HCT116 (cell line): ENCODE measurements around the gene ULBP2. TPM values are rescaled to one million over a fixed set of nuclear protein-coding genes. Genes with fewer than 3 reads are reported as not detected.
"Not testable (repeated sequence)": the region's sequence is repeated elsewhere in the genome, so short reads cannot be mapped to it uniquely, and the experiment has no call there.

Source experiments
- ATAC-seq: fragments of 200-7000 bp; cut with Tn5 transposase; 2 replicates; pipeline ENCODE4 v1.9.1; 2020; ENCODE audit warnings: mild to moderate bottlenecking, moderate library complexity
- BruUV-seq: library from RNA; stranded (reverse); fragments of 400-500 nt; replicated peaks from 2 replicates; lab custom pipeline; 2021; lab: Mats Ljungman, UMichigan
- CTCF ChIA-PET: fragments of 300-600 bp; sonication (Branson Sonifier 250); formaldehyde crosslinking; loops from one replicate; lab custom pipeline; 2021; ENCODE audit warnings: antibody characterized with exemption; lab: Charles Lee
- POLR2A ChIA-PET: fragments of 300-600, 350-600 bp; sonication (Branson Sonifier 250); formaldehyde crosslinking; loops from one replicate; lab custom pipeline; 2021; ENCODE audit warnings: antibody characterized with exemption; lab: Charles Lee
- RAD21 ChIA-PET, 2 experiments: fragments of 300-600 bp; sonication (Branson Sonifier 250); formaldehyde crosslinking; loops; one replicate each; lab custom pipeline; 2023; ENCODE audit warnings: low total read pairs in 2 of 2; ENCODE audit not compliant: uncharacterized antibody in 2 of 2, unreplicated experiment in 2 of 2, low non-redundant PET in 1 of 2; lab: Charles Lee
- DNase-seq: peaks from one replicate; pipeline ENCODE4 v3.0.0-alpha.2; 2010; ENCODE audit warnings: low read depth, low spot score
- H2AFZ ChIP-seq: fragments of 200-600 bp; shearing (Covaris generic), sonication (generic); 2 replicates; pipeline ENCODE4 v1.6.1; 2017; ENCODE audit warnings: low read depth, mixed run types, mixed read lengths, antibody characterized with exemption, low read length; ENCODE audit not compliant: poor library complexity, severe bottlenecking
- H3K27ac ChIP-seq: 2 replicates; pipeline ENCODE4 v1.5.1; 2012; ENCODE audit warnings: low read depth, low read length
- H3K27me3 ChIP-seq: fragments of 200-600 bp; sonication (generic); 2 replicates; pipeline ENCODE4 v1.6.1; 2016; ENCODE audit warnings: mixed run types, low read length, mixed read lengths; ENCODE audit not compliant: insufficient read depth
- H3K36me3 ChIP-seq, 2 experiments: fragments of 200-500 bp in 1 of 2; fragments of 200-600 bp in 1 of 2; sonication (Bioruptor generic) in 1 of 2; sonication (generic) in 1 of 2; 2 replicates each; pipeline versions ENCODE4 v1.5.1 to v1.6.1; 2014 to 2016; ENCODE audit warnings: low read length in 2 of 2, inconsistent platforms in 1 of 2, mixed read lengths in 1 of 2, mixed run types in 1 of 2; ENCODE audit not compliant: insufficient read depth in 2 of 2, control insufficient read depth in 1 of 2
- H3K4me1 ChIP-seq, 2 experiments: fragments of 200-600 bp in 1 of 2; sonication (generic) in 1 of 2; 2 replicates each; pipeline versions ENCODE4 v1.5.1 to v1.6.1; 2012 to 2017; ENCODE audit warnings: low read length in 2 of 2, inconsistent platforms in 1 of 2, mild to moderate bottlenecking in 1 of 2, mixed read lengths in 1 of 2, mixed run types in 1 of 2, moderate library complexity in 1 of 2; ENCODE audit not compliant: insufficient read depth in 2 of 2, control insufficient read depth in 1 of 2
- H3K4me2 ChIP-seq: fragments of 200-600 bp; sonication (generic); 2 replicates; pipeline ENCODE4 v1.6.1; 2017; ENCODE audit warnings: mixed run types, low read length, mixed read lengths
- H3K4me3 ChIP-seq, 2 experiments: fragments of 200-600 bp in 1 of 2; sonication (generic) in 1 of 2; replicated peaks in 1 of 2; 2 replicates each; pipeline ENCODE4 v1.5.1; 2011 to 2016; ENCODE audit warnings: low read length in 2 of 2, control low read depth in 1 of 2, low read depth in 1 of 2, mild to moderate bottlenecking in 1 of 2, mixed read lengths in 1 of 2, mixed run types in 1 of 2
- H3K79me2 ChIP-seq: fragments of 200-600 bp; sonication (generic); 2 replicates; pipeline ENCODE4 v1.6.1; 2017; ENCODE audit warnings: mild to moderate bottlenecking, mixed run types, low read length, moderate library complexity, mixed read lengths; ENCODE audit not compliant: insufficient read depth
- H3K9ac ChIP-seq: fragments of 200-600 bp; sonication (generic); 2 replicates; pipeline ENCODE4 v1.6.1; 2016; ENCODE audit warnings: low read length, mixed read lengths
- H3K9me2 ChIP-seq: fragments of 200-600 bp; sonication (generic), shearing (Covaris generic); 2 replicates; pipeline ENCODE4 v1.6.1; 2017; ENCODE audit warnings: mixed run types, mild to moderate bottlenecking, moderate library complexity; ENCODE audit not compliant: insufficient read depth
- H3K9me3 ChIP-seq, 2 experiments: fragments of 200-500 bp in 1 of 2; fragments of 200-600 bp in 1 of 2; sonication (Bioruptor generic) in 1 of 2; sonication (generic) in 1 of 2; 2 replicates each; pipeline ENCODE4 v1.6.1; 2014 to 2017; ENCODE audit warnings: low read length in 2 of 2, mixed read lengths in 2 of 2, inconsistent platforms in 1 of 2, low read depth in 1 of 2, mild to moderate bottlenecking in 1 of 2, mixed run types in 1 of 2, moderate library complexity in 1 of 2; ENCODE audit not compliant: control insufficient read depth in 1 of 2, insufficient read depth in 1 of 2
- H4K20me1 ChIP-seq: fragments of 200-600 bp; sonication (generic), shearing (Covaris generic); 2 replicates; pipeline ENCODE4 v1.6.1; 2017; ENCODE audit warnings: mixed run types, mild to moderate bottlenecking, moderate library complexity; ENCODE audit not compliant: insufficient read depth
- ATF3 ChIP-seq: IDR thresholded peaks from 2 replicates; pipeline ENCODE4 v1.6.1; 2012
- CBX3 ChIP-seq: IDR thresholded peaks from 2 replicates; pipeline ENCODE4 v1.6.1; 2012; ENCODE audit warnings: low read depth
- CTCF ChIP-seq, 3 experiments: fragments of 200-600 bp in 1 of 3; sonication (generic) in 1 of 3; IDR thresholded peaks in 2 of 3; conservative IDR thresholded peaks in 1 of 3; 2 replicates each; pipeline ENCODE4 v1.5.1; 2012 to 2017; ENCODE audit warnings: low read depth in 2 of 3, low read length in 2 of 3, antibody characterized with exemption in 1 of 3, borderline replicate concordance in 1 of 3, control low read depth in 1 of 3, mild to moderate bottlenecking in 1 of 3, mixed read lengths in 1 of 3, mixed run types in 1 of 3, moderate library complexity in 1 of 3; ENCODE audit not compliant: insufficient read depth in 1 of 3
- EGR1 ChIP-seq: IDR thresholded peaks from 2 replicates; pipeline ENCODE4 v1.6.1; 2012; ENCODE audit warnings: low read depth
- EZH2 ChIP-seq: fragments of 200-600 bp; sonication (generic); IDR thresholded peaks from 2 replicates; pipeline ENCODE4 v1.6.1; 2017; ENCODE audit warnings: antibody characterized with exemption, mixed run types
- SP1 ChIP-seq: IDR thresholded peaks from 2 replicates; pipeline ENCODE4 v1.6.1; 2012; ENCODE audit warnings: low read depth
- TCF7L2 ChIP-seq: IDR thresholded peaks from 2 replicates; pipeline ENCODE4 v1.7.0; 2011; ENCODE audit warnings: borderline replicate concordance, inconsistent platforms; ENCODE audit not compliant: insufficient read depth, insufficient read length; ENCODE audit errors: extremely low read depth
- ZFX ChIP-seq: fragments of 450-650 bp; IDR thresholded peaks from 2 replicates; pipeline ENCODE4 v1.6.1; 2017
- intact Hi-C: fragments of 100-400 bp; cut with micrococcal nuclease; formaldehyde crosslinking; loops from 2 replicates; pipeline ENCODE4 v1.10.0; 2022
- total RNA-seq: library from RNA; stranded (reverse); gene quantifications from one replicate; pipeline ENCODE4 v1.2.1, GENCODE V29; 2021; ENCODE audit not compliant: unreplicated experiment
- TF ChIP-seq, protein P1 (sequence below): IDR thresholded peaks from 2 replicates; pipeline ENCODE4 v1.6.1; 2012; ENCODE audit warnings: low read depth

Gene ULBP2
- total RNA-seq, 1 experiment from 2014 or later, result 10.2 TPM

DNA sequence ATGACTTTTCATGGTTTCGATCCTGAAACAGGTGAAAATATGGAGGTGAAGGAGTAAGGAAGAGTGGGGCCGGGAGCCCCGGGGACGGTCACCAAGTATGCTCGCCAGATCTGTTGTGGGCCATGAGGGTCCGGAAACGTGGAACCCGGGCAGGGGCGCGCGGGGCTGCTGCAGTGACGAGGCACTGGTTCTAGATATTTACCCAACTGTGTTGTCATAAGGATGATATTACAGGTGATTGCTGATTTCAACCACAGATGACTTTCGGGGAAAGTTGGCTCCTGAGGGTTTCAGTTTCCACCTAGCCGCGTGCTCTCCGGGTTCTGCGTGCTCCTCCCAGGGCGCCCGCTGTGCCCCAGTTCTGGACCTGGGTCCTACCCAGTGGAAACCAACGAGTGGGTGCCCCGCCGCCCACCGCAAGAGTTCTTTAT lies 31.1 kb upstream of the ULBP2 start (continued):
- no peak for TF ChIP-seq EGR1
- TF ChIP-seq CTCF (IDR thresholded peaks at IDR 0.05 in 2 of 3, conservative IDR thresholded peaks at IDR 0.05 in 1 of 3; ENCODE audit: borderline replicate concordance in 1 of 3, insufficient read depth in 1 of 3, low read depth in 2 of 3, low read length in 2 of 3), result no peak
- no peak for TF ChIP-seq CBX3
- no peak for TF ChIP-seq EZH2

DNA sequence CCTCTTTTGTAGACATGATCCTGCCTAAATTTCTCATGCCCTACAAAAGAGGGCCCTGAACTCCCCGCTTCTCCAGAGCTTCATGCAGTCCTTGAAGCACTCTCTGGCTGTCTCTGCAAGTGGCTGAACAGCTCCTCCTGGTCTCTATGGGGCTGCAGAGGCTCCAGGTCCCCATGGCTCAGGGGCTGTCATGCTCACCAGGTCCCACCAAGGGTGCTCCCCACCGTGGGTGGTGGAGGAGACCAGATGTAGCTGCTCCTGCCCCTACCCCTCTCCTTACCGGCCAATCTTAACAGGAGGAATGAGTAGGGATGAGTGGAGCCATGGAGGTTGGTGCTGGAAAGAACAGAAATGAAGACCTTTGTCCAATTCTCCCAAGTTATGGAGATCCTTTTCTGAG lies 29.1 kb upstream of the ULBP2 start:
- H3K27me3 ChIP-seq, H3K79me2 ChIP-seq, ATAC-seq, H3K9me2 ChIP-seq, H2AFZ ChIP-seq, H3K4me1 ChIP-seq, H3K36me3 ChIP-seq, CTCF ChIA-PET, H3K4me3 ChIP-seq, H3K4me2 ChIP-seq, H3K9ac ChIP-seq, BruUV-seq, intact Hi-C loops, RAD21 ChIA-PET, POLR2A ChIA-PET, DNase-seq, H4K20me1 ChIP-seq, H3K9me3 ChIP-seq, H3K27ac ChIP-seq: not testable (repeated sequence)

GRCh38 chr6:149913085-149913484 lies 28.7 kb upstream of the ULBP2 start:
- H3K9ac ChIP-seq, result no peak overlapping the region
- H3K36me3 ChIP-seq, result no peaks in the 10 kb centered on the region
- peaks cover 5 to 6% of the 10 kb centered on the region in 2 experiments; a peak in 2 of 4 replicates for H3K9me3 ChIP-seq
- no peak overlapping the region for H3K27ac ChIP-seq
- RAD21 ChIA-PET, result no interaction called here
- ATAC-seq (no peak), DNase-seq (no peak)
- H3K27me3 ChIP-seq, result no peaks in the 10 kb centered on the region
- CTCF ChIA-PET, result interaction anchor here (1.3 kb wide), 1 partner anchor 27 kb away, joined by 3 read pairs; no protein-coding TSS in a partner anchor
- no peaks in the 10 kb centered on the region for H3K9me2 ChIP-seq
- intact Hi-C loops, result no loop called here
- no peaks in the 10 kb centered on the region for H3K4me1 ChIP-seq
- no peak overlapping the region for H3K4me2 ChIP-seq
- H3K79me2 ChIP-seq, result no peaks in the 10 kb centered on the region
- POLR2A ChIA-PET, result no interaction called here
- no TSS peak for BruUV-seq
- H2AFZ ChIP-seq, result no peak overlapping the region
- H3K4me3 ChIP-seq, result no peak overlapping the region
- H4K20me1 ChIP-seq, result no peaks in the 10 kb centered on the region
- no peak for TF ChIP-seq CTCF (IDR thresholded peaks at IDR 0.05 in 2 of 3, conservative IDR thresholded peaks at IDR 0.05 in 1 of 3; ENCODE audit: borderline replicate concordance in 1 of 3, insufficient read depth in 1 of 3, low read depth in 2 of 3, low read length in 2 of 3)
- TF ChIP-seq, protein P1, sequence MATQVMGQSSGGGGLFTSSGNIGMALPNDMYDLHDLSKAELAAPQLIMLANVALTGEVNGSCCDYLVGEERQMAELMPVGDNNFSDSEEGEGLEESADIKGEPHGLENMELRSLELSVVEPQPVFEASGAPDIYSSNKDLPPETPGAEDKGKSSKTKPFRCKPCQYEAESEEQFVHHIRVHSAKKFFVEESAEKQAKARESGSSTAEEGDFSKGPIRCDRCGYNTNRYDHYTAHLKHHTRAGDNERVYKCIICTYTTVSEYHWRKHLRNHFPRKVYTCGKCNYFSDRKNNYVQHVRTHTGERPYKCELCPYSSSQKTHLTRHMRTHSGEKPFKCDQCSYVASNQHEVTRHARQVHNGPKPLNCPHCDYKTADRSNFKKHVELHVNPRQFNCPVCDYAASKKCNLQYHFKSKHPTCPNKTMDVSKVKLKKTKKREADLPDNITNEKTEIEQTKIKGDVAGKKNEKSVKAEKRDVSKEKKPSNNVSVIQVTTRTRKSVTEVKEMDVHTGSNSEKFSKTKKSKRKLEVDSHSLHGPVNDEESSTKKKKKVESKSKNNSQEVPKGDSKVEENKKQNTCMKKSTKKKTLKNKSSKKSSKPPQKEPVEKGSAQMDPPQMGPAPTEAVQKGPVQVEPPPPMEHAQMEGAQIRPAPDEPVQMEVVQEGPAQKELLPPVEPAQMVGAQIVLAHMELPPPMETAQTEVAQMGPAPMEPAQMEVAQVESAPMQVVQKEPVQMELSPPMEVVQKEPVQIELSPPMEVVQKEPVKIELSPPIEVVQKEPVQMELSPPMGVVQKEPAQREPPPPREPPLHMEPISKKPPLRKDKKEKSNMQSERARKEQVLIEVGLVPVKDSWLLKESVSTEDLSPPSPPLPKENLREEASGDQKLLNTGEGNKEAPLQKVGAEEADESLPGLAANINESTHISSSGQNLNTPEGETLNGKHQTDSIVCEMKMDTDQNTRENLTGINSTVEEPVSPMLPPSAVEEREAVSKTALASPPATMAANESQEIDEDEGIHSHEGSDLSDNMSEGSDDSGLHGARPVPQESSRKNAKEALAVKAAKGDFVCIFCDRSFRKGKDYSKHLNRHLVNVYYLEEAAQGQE, result no peak
- no peak for TF ChIP-seq EGR1
- TF ChIP-seq ZFX, result no peak
- no peak for TF ChIP-seq SP1
- no peak for TF ChIP-seq ATF3
- no peak for TF ChIP-seq TCF7L2
